Stomach (tissue), 4 donors: ENCODE data around the gene FAM43B.

Experiments
- CTCF ChIP-seq, 7 experiments: fragments of 450-650 bp in 4 of 7; fragments of 200-600 bp in 3 of 7; sonication (generic) in 3 of 7; IDR thresholded peaks; one replicate each; pipeline ENCODE4 v1.5.1; 2016 to 2019; ENCODE audit warnings: antibody characterized with exemption in 7 of 7, control low read depth in 2 of 7, mild to moderate bottlenecking in 1 of 7
- EP300 ChIP-seq: sonication (generic); formaldehyde crosslinking; IDR thresholded peaks from one replicate; pipeline ENCODE4 v1.6.1; 2017; ENCODE audit warnings: antibody characterized with exemption

GRCh38 chr1:20586953-20587660 lies 34.7 kb downstream of the FAM43B start:
- TF ChIP-seq CTCF (IDR thresholded peaks at IDR 0.05) (no peak), EP300 (no peak)
